OCI-LY7 (cell line): ENCODE data around the gene DENND1A. TPM values are rescaled to one million over a fixed set of nuclear protein-coding genes. Genes with fewer than 3 reads are reported as not detected.

Experiments
- BruUV-seq: library from RNA; stranded (reverse); fragments of 400-500 nt; replicated peaks from 2 replicates; lab custom pipeline; 2021; lab: Mats Ljungman, UMichigan
- CTCF ChIA-PET: fragments of 300-600 bp; sonication (Branson Sonifier 250); formaldehyde crosslinking; loops from one replicate; lab custom pipeline; 2022; ENCODE audit warnings: antibody characterized with exemption; ENCODE audit not compliant: unreplicated experiment; lab: Charles Lee
- POLR2A ChIA-PET: fragments of 300-600 bp; sonication (Branson Sonifier 250); formaldehyde crosslinking; loops from one replicate; lab custom pipeline; 2022; ENCODE audit warnings: antibody characterized with exemption; lab: Charles Lee
- DNase-seq: peaks from one replicate; pipeline ENCODE4 v3.0.0-alpha.2; 2015; ENCODE audit warnings: low spot score
- H2AFZ ChIP-seq: fragments of 200-600 bp; sonication (generic), shearing (Covaris generic); 2 replicates; pipeline ENCODE4 v1.6.1; 2014; ENCODE audit warnings: mild to moderate bottlenecking, antibody characterized with exemption, low read length, moderate library complexity
- H3K27ac ChIP-seq: fragments of 200-600 bp; sonication (generic); 2 replicates; pipeline ENCODE4 v1.5.1; 2014; ENCODE audit warnings: mixed run types, low read depth, mild to moderate bottlenecking, moderate library complexity, low read length, inconsistent platforms; ENCODE audit not compliant: poor library complexity, severe bottlenecking
- H3K36me3 ChIP-seq: fragments of 200-600 bp; sonication (generic); 2 replicates; pipeline ENCODE4 v1.6.1; 2014; ENCODE audit warnings: mild to moderate bottlenecking, antibody characterized with exemption, low read length, moderate library complexity, mixed read lengths; ENCODE audit not compliant: insufficient read depth
- H3K4me1 ChIP-seq: fragments of 200-600 bp; sonication (generic); 2 replicates; pipeline ENCODE4 v1.5.1; 2014; ENCODE audit warnings: mild to moderate bottlenecking, low read length; ENCODE audit not compliant: insufficient read depth, poor library complexity, severe bottlenecking
- H3K4me2 ChIP-seq: fragments of 200-600 bp; sonication (generic); 2 replicates; pipeline ENCODE4 v1.6.1; 2014; ENCODE audit warnings: mild to moderate bottlenecking, low read length
- H3K4me3 ChIP-seq: fragments of 200-600 bp; sonication (generic); 2 replicates; pipeline ENCODE4 v1.5.1; 2014; ENCODE audit warnings: mild to moderate bottlenecking, low read depth, low read length; ENCODE audit not compliant: poor library complexity, severe bottlenecking
- H3K79me2 ChIP-seq: fragments of 200-600 bp; sonication (generic); 2 replicates; pipeline ENCODE4 v1.6.1; 2016; ENCODE audit warnings: low read depth, mild to moderate bottlenecking, low read length, moderate library complexity, mixed read lengths; ENCODE audit not compliant: insufficient read depth
- H3K9me2 ChIP-seq: fragments of 200-600 bp; sonication (generic); 2 replicates; pipeline ENCODE4 v1.6.1; 2016; ENCODE audit warnings: mild to moderate bottlenecking, low read length, mixed read lengths; ENCODE audit not compliant: insufficient read depth
- H3K9me3 ChIP-seq: fragments of 200-600 bp; sonication (generic); 2 replicates; pipeline ENCODE4 v1.6.1; 2014; ENCODE audit warnings: mild to moderate bottlenecking, mixed run types, low read length, mixed read lengths
- H4K20me1 ChIP-seq: fragments of 200-600 bp; sonication (generic); 2 replicates; pipeline ENCODE4 v1.6.1; 2014; ENCODE audit warnings: mild to moderate bottlenecking, antibody characterized with exemption, low read length, moderate library complexity, mixed read lengths; ENCODE audit not compliant: insufficient read depth
- CTCF ChIP-seq: fragments of 200-600 bp; sonication (generic); conservative IDR thresholded peaks from 2 replicates; pipeline ENCODE4 v1.5.1; 2014; ENCODE audit warnings: mild to moderate bottlenecking, antibody characterized with exemption, low read length, moderate library complexity, mixed read lengths
- EZH2phosphoT487 ChIP-seq: fragments of 200-600 bp; sonication (generic); IDR thresholded peaks from 2 replicates; pipeline ENCODE4 v1.6.1; 2018; ENCODE audit warnings: low read depth, borderline replicate concordance, mild to moderate bottlenecking, mixed run types, antibody characterized with exemption, low read length, moderate library complexity, mixed read lengths
- intact Hi-C: fragments of 100-400 bp; cut with micrococcal nuclease; formaldehyde crosslinking; loops from one replicate; pipeline ENCODE4 v1.10.0; 2022; ENCODE audit not compliant: unreplicated experiment
- total RNA-seq, 2 experiments: library from RNA; depleted of rRNA in 1 of 2; stranded (reverse); fragments of >200 nt in 1 of 2; shearing (Covaris generic) in 1 of 2; gene quantifications; 2 replicates each; pipeline ENCODE4 v1.2.3, GENCODE V29; 2014 to 2022

DENND1A gene
- total RNA-seq, 2 experiments from 2014 or later, result 17.9 to 36.3 TPM

GRCh38 chr9:123773783-123774182 is 156.1 kb downstream of the DENND1A start:
- BruUV-seq, result no TSS peak
- Histone ChIP-seq H3K4me3 (no peak overlapping the region), H2AFZ (no peak overlapping the region), H3K4me1 (peaks cover 8% of the 10 kb centered on the region), H3K36me3 (no peaks in the 10 kb centered on the region), H3K79me2 (no peaks in the 10 kb centered on the region), H3K9me2 (no peaks in the 10 kb centered on the region), H4K20me1 (no peaks in the 10 kb centered on the region), H3K4me2 (peak overlapping the region; percentile 9), H3K27ac (no peak overlapping the region), H3K9me3 (no peaks in the 10 kb centered on the region)
- ChIA-PET CTCF (no interaction called here), POLR2A (interaction anchor here (0.6 to 1.5 kb wide), 3 partner anchors 49 to 651 kb away, joined by 3 to 4 read pairs (median 3); no protein-coding TSS in a partner anchor)
- intact Hi-C loops, result no loop called here
- TF ChIP-seq CTCF (no peak), EZH2phosphoT487 (no peak)
- no peak for DNase-seq

- Histone ChIP-seq H3K9me3 (no peaks in the 10 kb centered on the region), H3K4me3 (no peak overlapping the region), H3K36me3 (no peaks in the 10 kb centered on the region), H4K20me1 (no peaks in the 10 kb centered on the region), H3K4me2 (no peak overlapping the region), H3K27ac (no peak overlapping the region), H3K4me1 (peaks cover 8% of the 10 kb centered on the region), H3K79me2 (no peaks in the 10 kb centered on the region), H2AFZ (no peak overlapping the region), H3K9me2 (no peaks in the 10 kb centered on the region)
- TF ChIP-seq EZH2phosphoT487 (no peak), CTCF (no peak)
- no TSS peak for BruUV-seq
- DNase-seq, result no peak
- ChIA-PET POLR2A (interaction anchor here (0.6 to 1.0 kb wide), 3 partner anchors 9 to 313 kb away, joined by 3 to 6 read pairs (median 3); no protein-coding TSS in a partner anchor), CTCF (no interaction called here)
- intact Hi-C loops, result no loop called here
Observed at GRCh38 chr9:123772967-123773366, 157.0 kb downstream of the DENND1A start.

GRCh38 chr9:123772374-123772773 is 157.6 kb downstream of the DENND1A start:
- BruUV-seq, result no TSS peak

More at GRCh38 chr9:123772374-123772773, 157.6 kb downstream of the DENND1A start:
- CTCF ChIA-PET, result no interaction called here
- Histone ChIP-seq H3K9me2 (no peaks in the 10 kb centered on the region), H4K20me1 (no peaks in the 10 kb centered on the region), H3K4me3 (no peak overlapping the region), H3K4me1 (peaks cover 8% of the 10 kb centered on the region), H3K79me2 (no peaks in the 10 kb centered on the region), H3K36me3 (no peaks in the 10 kb centered on the region), H2AFZ (no peak overlapping the region), H3K4me2 (no peak overlapping the region), H3K9me3 (no peaks in the 10 kb centered on the region), H3K27ac (no peak overlapping the region)
- no peak for TF ChIP-seq EZH2phosphoT487
- TF ChIP-seq CTCF, result no peak
- no peak for DNase-seq
- intact Hi-C loops, result no loop called here
- POLR2A ChIA-PET, result interaction anchor here (0.6 to 1.0 kb wide), 3 partner anchors 10 to 313 kb away, joined by 3 to 6 read pairs (median 3); no protein-coding TSS in a partner anchor
